ENCODE measurements around the gene TRIM8.

The TRIM8 gene

DNA sequence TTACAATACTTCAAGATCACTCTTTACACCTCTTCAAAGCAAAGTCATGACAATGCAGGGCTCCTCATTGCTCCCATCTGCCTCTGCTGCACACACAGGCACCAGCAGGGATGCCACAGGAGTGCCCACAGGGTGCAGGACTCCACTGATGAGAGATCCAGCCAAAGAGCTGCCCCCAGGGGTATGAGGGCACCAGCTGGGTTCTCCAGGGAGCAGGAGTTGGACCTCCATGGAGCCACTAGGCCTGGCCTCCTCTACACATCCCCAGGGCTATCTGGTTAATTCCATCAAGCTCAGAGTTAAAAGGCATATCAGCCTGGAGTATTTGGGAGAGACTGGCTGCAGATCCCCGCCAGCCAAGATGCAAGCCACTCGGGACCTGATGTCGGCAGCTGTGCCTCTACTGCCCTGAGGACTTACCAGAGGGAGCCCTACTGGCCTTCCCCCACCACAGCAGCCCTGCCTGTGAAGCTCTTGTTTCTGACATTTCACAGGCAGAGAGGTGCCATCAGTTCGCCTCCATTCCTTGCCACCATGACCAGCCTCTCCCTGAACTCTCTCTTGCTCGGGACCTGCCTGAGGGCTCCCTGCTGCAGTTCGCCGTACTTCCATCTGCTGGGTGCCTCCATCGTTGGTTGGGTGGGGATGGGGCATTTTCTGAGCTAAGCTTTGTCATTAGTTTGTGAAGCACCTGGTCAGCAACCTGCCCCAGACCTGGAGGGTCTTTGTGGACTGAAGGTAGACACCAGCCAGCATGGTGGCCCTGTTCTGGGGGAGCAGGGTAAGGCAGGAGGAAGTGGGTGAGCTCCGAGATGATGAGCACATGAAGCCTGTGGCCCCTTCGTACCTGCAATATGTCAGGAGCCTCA lies 12.5 kb upstream of the TRIM8 start:
- Histone ChIP-seq H3K4me1 (ENCODE audit: insufficient read depth, low read length, poor library complexity, severe bottlenecking) (peaks cover 54% of the 10 kb centered on the region), H3K9ac (ENCODE audit: low read depth, low read length, poor library complexity, severe bottlenecking) (peak overlapping the region; percentile 56), H3K4me3 (ENCODE audit: low read length, poor library complexity, severe bottlenecking) (peak overlapping the region; percentile 29)

DNA sequence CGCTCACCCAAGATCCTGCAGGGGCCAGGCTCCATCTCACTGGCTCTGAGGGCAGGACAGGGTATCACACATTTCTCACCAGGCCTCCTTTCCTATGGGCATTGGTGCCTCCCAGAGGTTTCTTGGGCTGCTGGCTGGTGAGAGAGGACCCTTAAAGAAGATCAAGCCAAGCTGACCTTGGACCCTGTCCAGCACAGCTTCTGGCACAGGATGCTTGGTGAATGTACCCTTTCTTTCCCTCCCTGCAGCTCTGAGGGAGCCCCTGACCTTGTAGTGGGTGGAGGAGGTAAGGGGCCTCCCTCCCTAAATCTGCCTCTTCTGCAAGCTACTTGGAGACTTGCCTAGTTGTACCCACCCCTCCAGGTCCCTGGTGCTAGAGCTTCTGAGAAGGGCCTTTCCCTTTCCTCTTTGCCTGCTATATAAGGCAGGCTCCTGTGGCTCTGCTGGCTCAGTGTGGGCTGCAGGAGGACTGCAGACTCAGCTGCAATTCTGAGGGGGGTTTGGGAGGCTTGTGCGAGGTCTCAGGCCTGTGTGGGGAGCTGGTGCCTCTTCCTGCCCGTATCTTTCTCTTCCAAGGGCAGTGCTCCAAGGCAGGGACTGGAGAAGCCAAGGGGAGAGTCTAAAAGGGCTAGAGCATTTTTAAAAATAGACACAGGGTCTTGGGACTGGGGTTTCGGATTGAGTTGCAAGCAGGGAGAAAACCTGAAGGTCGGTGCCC lies 11.7 kb upstream of the TRIM8 start:
- Histone ChIP-seq H3K4me2 (ENCODE audit: low read depth, low read length, poor library complexity, severe bottlenecking) (peak overlapping the region; percentile 59), H3K79me2 (ENCODE audit: insufficient read depth, low read length) (no peaks in the 10 kb centered on the region), H3K9ac (ENCODE audit: low read depth, low read length, poor library complexity, severe bottlenecking) (peak overlapping the region; percentile 56), H3K27me3 (ENCODE audit: insufficient read depth, low read length, poor library complexity, severe bottlenecking) (no peaks in the 10 kb centered on the region), H3K4me1 (ENCODE audit: insufficient read depth, low read length, poor library complexity, severe bottlenecking) (peaks cover 54% of the 10 kb centered on the region), H3F3A (ENCODE audit: low read depth) (0 out of 2 replicates have a peak, but pooled peaks cover 7% of the 10 kb centered on the region), H3K36me3 (ENCODE audit: insufficient read depth, low read length) (peaks cover 6% of the 10 kb centered on the region; the same call in 1 of the 2 replicates), H3K9me2 (replicated peaks; ENCODE audit: low read depth, low read length) (no peaks in the 10 kb centered on the region), H4K20me1 (ENCODE audit: insufficient read depth, low read length, poor library complexity, severe bottlenecking) (no peaks in the 10 kb centered on the region), H2AFZ (ENCODE audit: low read length) (no peak overlapping the region), H3K9me3 (ENCODE audit: insufficient read depth, low read depth, low read length) (no peaks in the 10 kb centered on the region), H3K4me3 (ENCODE audit: low read length, poor library complexity, severe bottlenecking) (peak overlapping the region; percentile 29)
- TF ChIP-seq EZH2phosphoT487 (IDR thresholded peaks at IDR 0.05; ENCODE audit: borderline replicate concordance), result no peak
- TF ChIP-seq, protein P1, sequence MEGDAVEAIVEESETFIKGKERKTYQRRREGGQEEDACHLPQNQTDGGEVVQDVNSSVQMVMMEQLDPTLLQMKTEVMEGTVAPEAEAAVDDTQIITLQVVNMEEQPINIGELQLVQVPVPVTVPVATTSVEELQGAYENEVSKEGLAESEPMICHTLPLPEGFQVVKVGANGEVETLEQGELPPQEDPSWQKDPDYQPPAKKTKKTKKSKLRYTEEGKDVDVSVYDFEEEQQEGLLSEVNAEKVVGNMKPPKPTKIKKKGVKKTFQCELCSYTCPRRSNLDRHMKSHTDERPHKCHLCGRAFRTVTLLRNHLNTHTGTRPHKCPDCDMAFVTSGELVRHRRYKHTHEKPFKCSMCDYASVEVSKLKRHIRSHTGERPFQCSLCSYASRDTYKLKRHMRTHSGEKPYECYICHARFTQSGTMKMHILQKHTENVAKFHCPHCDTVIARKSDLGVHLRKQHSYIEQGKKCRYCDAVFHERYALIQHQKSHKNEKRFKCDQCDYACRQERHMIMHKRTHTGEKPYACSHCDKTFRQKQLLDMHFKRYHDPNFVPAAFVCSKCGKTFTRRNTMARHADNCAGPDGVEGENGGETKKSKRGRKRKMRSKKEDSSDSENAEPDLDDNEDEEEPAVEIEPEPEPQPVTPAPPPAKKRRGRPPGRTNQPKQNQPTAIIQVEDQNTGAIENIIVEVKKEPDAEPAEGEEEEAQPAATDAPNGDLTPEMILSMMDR (conservative IDR thresholded peaks at IDR 0.05; ENCODE audit: low read length), result 0 out of 2 replicates have a peak, but pooled peaks have one; percentile 15

More for the DNA sequence above, 12.5 kb upstream of the TRIM8 start:
- no peaks in the 10 kb centered on the region for H4K20me1 ChIP-seq (ENCODE audit: insufficient read depth, low read length, poor library complexity, severe bottlenecking)
- TF ChIP-seq, protein P1 (conservative IDR thresholded peaks at IDR 0.05; ENCODE audit: low read length), result no peak
- TF ChIP-seq EZH2phosphoT487 (IDR thresholded peaks at IDR 0.05; ENCODE audit: borderline replicate concordance), result no peak
- 0 out of 2 replicates have a peak, but pooled peaks cover 5% of the 10 kb centered on the region for H3F3A ChIP-seq (ENCODE audit: low read depth)
- no peaks in the 10 kb centered on the region for H3K9me3 ChIP-seq (ENCODE audit: insufficient read depth, low read depth, low read length)
- H3K79me2 ChIP-seq (ENCODE audit: insufficient read depth, low read length), result no peaks in the 10 kb centered on the region
- peaks cover 6% of the 10 kb centered on the region; the same call in 1 of the 2 replicates for H3K36me3 ChIP-seq (ENCODE audit: insufficient read depth, low read length)
- H3K4me2 ChIP-seq (ENCODE audit: low read depth, low read length, poor library complexity, severe bottlenecking), result peak overlapping the region; percentile 59
- no peaks in the 10 kb centered on the region for H3K9me2 ChIP-seq (replicated peaks; ENCODE audit: low read depth, low read length)
- H3K27me3 ChIP-seq (ENCODE audit: insufficient read depth, low read length, poor library complexity, severe bottlenecking), result no peaks in the 10 kb centered on the region
- no peak overlapping the region for H2AFZ ChIP-seq (ENCODE audit: low read length)

DNA sequence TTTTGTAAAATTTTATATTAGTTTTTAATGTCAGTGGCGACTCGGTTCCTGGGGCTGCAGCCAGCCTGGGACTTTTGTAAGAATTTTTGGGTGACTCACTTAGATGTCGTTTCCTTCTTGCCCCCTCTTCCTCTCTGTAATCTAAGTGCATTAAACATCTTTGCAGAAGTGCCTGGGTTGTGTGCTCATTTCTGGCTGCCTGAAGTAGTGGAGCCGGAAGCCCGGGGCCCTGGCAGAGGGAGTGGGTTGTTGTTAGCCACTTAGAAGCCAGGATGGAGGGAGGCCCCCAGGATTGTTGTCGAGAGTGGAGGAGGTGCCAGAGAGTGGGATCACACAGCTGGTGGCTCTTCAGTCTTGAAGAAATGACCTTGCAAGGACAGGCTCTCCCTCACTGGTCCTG lies 11.0 kb upstream of the TRIM8 start:
- no peaks in the 10 kb centered on the region for H3K27me3 ChIP-seq (ENCODE audit: insufficient read depth, low read length, poor library complexity, severe bottlenecking)
- H3K9me3 ChIP-seq (ENCODE audit: insufficient read depth, low read depth, low read length), result no peaks in the 10 kb centered on the region
- no peak for TF ChIP-seq EZH2phosphoT487 (IDR thresholded peaks at IDR 0.05; ENCODE audit: borderline replicate concordance)
- TF ChIP-seq, protein P1 (conservative IDR thresholded peaks at IDR 0.05; ENCODE audit: low read length), result no peak
- peak overlapping the region; percentile 59 for H3K4me2 ChIP-seq (ENCODE audit: low read depth, low read length, poor library complexity, severe bottlenecking)
- no peak overlapping the region for H2AFZ ChIP-seq (ENCODE audit: low read length)
- H4K20me1 ChIP-seq (ENCODE audit: insufficient read depth, low read length, poor library complexity, severe bottlenecking), result no peaks in the 10 kb centered on the region
- peak overlapping the region; percentile 56 for H3K9ac ChIP-seq (ENCODE audit: low read depth, low read length, poor library complexity, severe bottlenecking)
- H3F3A ChIP-seq (ENCODE audit: low read depth), result 0 out of 2 replicates have a peak, but pooled peaks cover 7% of the 10 kb centered on the region
- peak overlapping the region; percentile 40 for H3K4me3 ChIP-seq (ENCODE audit: low read length, poor library complexity, severe bottlenecking)
- H3K4me1 ChIP-seq (ENCODE audit: insufficient read depth, low read length, poor library complexity, severe bottlenecking), result peaks cover 54% of the 10 kb centered on the region
- H3K79me2 ChIP-seq (ENCODE audit: insufficient read depth, low read length), result no peaks in the 10 kb centered on the region
- H3K9me2 ChIP-seq (replicated peaks; ENCODE audit: low read depth, low read length), result no peaks in the 10 kb centered on the region
- peaks cover 6% of the 10 kb centered on the region; the same call in 1 of the 2 replicates for H3K36me3 ChIP-seq (ENCODE audit: insufficient read depth, low read length)

Measured in Loucy (cell line).